Left lung (tissue), 10 donors: ENCODE results near the gene HDAC10. TPM values are rescaled to one million over a fixed set of nuclear protein-coding genes. Genes with fewer than 3 reads are reported as not detected.

Experiments
- ATAC-seq: fragments of 200-7000 bp; cut with Tn5 transposase; one replicate; pipeline ENCODE4 v1.9.1; 2020; ENCODE audit warnings: moderate library complexity
- DNase-seq, 4 donors: peaks; one replicate each; pipeline ENCODE4 v3.0.0-alpha.2; 2013 to 2020
- H3K27ac ChIP-seq, 2 donors: fragments of 200-600 bp; sonication (generic) in 1 of 2; one replicate each; pipeline versions ENCODE4 v1.5.0 to v1.8.0; 2020 to 2021
- H3K27me3 ChIP-seq, 2 donors: fragments of 200-600 bp; sonication (generic) in 1 of 2; one replicate each; pipeline versions ENCODE4 v1.5.0 to v1.8.0; 2020 to 2021
- H3K36me3 ChIP-seq, 2 donors: fragments of 200-600 bp; sonication (generic) in 1 of 2; one replicate each; pipeline versions ENCODE4 v1.5.0 to v1.8.0; 2020 to 2021
- H3K4me1 ChIP-seq, 2 donors: fragments of 200-600 bp; one replicate each; pipeline ENCODE4 v1.8.0; 2021
- H3K4me3 ChIP-seq, 2 donors: fragments of 200-600 bp; sonication (generic) in 1 of 2; one replicate each; pipeline versions ENCODE4 v1.5.0 to v1.8.0; 2020 to 2021; ENCODE audit warnings: mild to moderate bottlenecking in 1 of 2
- H3K9me3 ChIP-seq, 2 donors: fragments of 200-600 bp; sonication (generic) in 1 of 2; one replicate each; pipeline versions ENCODE4 v1.5.0 to v1.8.0; 2020 to 2021
- intact Hi-C, 2 donors: fragments of 100-400 bp; cut with DNase I; formaldehyde crosslinking; loops; one replicate each; pipeline versions ENCODE4 v1.11.2 to v1.14.2; 2022
- polyA plus RNA-seq, 6 donors: library from polyadenylated mRNA; unstranded; fragments of 120-200 nt; gene quantifications; one replicate each; pipeline ENCODE4 v1.2.1, GENCODE V29; 2013; ENCODE audit not compliant: insufficient read length in 6 of 6
- total RNA-seq, 2 donors: library from RNA; stranded (reverse); fragmentation: NEBNext Ultra II Directional; extraction: Animal tissue kit (Norgen Biotek cat#: 25700); gene quantifications; one replicate each; pipeline ENCODE4 v1.2.1, GENCODE V29; 2021
- TF ChIP-seq, protein P1 (sequence below), 2 donors: fragments of 200-600 bp; sonication (generic) in 1 of 2; IDR thresholded peaks; one replicate each; pipeline versions ENCODE4 v1.5.0 to v1.8.0; 2021; ENCODE audit warnings: antibody characterized with exemption in 2 of 2
- donor health status: DM: no; HTN: yes; CAD: no.
- donor health status: DM: no; HTN: no; CAD: no.

Gene HDAC10
- total and polyA plus RNA-seq, 8 donors, result 23.9 to 42.2 (median 36.7) TPM

DNA sequence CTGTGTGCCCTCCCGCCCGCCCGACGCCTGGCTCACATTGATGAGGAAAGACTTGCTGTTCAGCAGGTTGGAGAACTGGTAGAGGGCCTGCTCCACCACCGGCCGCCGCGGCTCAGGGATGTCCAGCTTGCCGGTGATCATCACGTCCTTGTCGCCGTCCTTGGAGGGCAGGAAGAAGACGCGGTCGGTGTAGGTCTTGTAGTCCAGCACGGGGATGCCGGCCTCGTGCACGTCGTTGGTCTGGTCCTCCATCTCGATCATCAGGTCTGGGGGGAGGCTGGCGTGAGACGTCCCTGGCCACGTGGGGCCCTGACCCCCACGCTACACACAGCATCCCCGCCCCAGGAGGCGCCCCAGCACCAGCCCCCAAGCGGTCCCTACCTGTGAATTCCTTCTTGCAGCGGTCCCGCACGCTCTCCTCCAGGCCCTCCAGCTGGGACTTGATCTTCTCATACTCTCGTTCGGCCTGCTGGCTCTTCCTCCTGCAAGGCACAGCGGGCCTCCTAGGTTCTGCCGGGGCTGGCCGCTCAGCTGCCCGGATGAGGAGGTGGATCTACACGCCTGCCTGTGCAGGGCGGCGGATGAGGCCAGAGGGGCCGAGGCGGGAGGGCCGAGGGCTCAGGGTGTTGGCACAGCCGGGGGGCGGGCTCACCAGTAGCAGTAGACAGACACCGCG is 29.8 kb upstream of the HDAC10 start:
- H3K4me3 ChIP-seq, result no peak overlapping the region
- ATAC-seq (no peak), DNase-seq (no peak)
- H3K36me3 ChIP-seq, result peaks cover 11 to 95% of the 10 kb centered on the region in 2 donors
- no peak overlapping the region for H3K27ac ChIP-seq
- no peaks in the 10 kb centered on the region for H3K9me3 ChIP-seq
- intact Hi-C loops, result no loop called here
- no peaks in the 10 kb centered on the region for H3K27me3 ChIP-seq
- TF ChIP-seq, protein P1, sequence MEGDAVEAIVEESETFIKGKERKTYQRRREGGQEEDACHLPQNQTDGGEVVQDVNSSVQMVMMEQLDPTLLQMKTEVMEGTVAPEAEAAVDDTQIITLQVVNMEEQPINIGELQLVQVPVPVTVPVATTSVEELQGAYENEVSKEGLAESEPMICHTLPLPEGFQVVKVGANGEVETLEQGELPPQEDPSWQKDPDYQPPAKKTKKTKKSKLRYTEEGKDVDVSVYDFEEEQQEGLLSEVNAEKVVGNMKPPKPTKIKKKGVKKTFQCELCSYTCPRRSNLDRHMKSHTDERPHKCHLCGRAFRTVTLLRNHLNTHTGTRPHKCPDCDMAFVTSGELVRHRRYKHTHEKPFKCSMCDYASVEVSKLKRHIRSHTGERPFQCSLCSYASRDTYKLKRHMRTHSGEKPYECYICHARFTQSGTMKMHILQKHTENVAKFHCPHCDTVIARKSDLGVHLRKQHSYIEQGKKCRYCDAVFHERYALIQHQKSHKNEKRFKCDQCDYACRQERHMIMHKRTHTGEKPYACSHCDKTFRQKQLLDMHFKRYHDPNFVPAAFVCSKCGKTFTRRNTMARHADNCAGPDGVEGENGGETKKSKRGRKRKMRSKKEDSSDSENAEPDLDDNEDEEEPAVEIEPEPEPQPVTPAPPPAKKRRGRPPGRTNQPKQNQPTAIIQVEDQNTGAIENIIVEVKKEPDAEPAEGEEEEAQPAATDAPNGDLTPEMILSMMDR (IDR thresholded peaks at IDR 0.05), result no peak
- H3K4me1 ChIP-seq, result no peaks in the 10 kb centered on the region

DNA sequence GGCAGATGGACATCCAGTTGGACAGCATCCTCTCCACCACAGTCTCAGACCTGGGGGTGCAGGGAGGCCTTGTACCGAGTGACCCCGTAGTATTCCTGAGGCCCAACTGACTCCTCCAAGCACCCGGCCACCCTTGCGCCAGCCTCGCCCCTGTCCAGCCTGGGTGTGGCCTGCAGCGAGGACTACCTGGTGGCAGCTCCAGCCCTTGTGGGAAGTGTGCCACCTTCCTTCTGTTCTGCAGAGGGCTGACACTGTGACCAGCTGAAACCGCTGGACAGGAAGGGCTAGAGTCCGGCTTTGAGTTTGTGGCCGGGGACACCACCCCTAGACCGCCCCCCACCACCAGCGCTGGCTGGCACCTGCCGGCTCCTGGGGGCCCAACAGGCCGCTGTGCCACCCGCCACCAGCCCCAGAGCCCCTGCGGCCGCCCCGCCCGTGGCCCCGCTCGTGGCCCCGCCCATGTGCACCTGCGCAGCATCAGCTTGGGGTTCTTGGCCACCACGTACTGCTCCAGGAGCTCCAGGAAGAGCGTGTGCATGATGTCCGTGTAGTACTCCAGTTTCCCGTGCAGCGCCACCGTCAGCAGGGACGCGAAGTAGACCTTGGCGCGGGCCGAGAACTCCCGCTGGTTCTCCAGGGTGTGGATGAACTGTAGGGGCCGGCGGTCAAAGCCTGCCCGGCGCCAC is 29.1 kb upstream of the HDAC10 start:
- Histone ChIP-seq H3K9me3 (no peaks in the 10 kb centered on the region), H3K27me3 (no peaks in the 10 kb centered on the region), H3K4me3 (no peak overlapping the region), H3K36me3 (peaks cover 11 to 98% of the 10 kb centered on the region in 2 donors), H3K4me1 (no peaks in the 10 kb centered on the region), H3K27ac (no peak overlapping the region)
- intact Hi-C loops, result no loop called here
- DNase-seq (no peak), ATAC-seq (no peak)
- TF ChIP-seq, protein P1 (IDR thresholded peaks at IDR 0.05), result no peak

DNA sequence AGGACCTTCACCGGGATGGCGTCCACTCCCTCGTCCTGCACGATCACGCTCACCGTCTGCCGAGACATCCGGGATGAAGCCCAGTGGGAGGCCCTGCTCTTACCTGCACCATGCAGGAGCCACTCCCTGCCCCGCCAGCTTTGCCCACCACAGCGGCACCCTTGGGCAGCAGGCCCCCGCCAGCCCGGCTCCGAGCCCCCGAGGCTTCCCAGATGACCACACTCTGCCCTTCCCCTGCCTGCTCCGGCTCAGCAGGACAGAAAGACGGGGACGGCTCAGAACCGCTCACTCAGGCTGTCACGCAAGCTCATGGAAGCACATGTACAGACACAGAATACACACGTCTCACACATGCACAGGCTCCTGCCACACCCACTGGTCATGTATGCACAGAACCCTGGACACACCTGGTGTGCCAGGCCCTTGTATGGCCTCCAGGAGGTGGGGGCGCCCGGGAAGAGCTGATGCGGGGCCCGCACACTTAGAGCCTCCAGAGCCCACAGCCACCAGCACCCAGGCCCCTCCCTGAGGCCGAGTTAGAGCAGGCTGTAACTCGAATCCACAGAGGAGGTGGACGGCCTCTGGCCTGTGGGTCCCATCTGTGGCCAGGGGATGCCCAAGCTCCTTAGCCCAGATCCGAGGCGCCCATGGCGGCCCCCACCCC is 28.0 kb upstream of the HDAC10 start:
- DNase-seq (no peak), ATAC-seq (no peak)
- peaks cover 11 to 95% of the 10 kb centered on the region in 2 donors for H3K36me3 ChIP-seq
- H3K27ac ChIP-seq, result no peak overlapping the region
- no peaks in the 10 kb centered on the region for H3K9me3 ChIP-seq
- no peaks in the 10 kb centered on the region for H3K27me3 ChIP-seq
- TF ChIP-seq, protein P1 (IDR thresholded peaks at IDR 0.05), result no peak
- intact Hi-C loops, result loop anchor here (10.0 kb wide), 1 partner anchor 46 kb away; the partner anchor contains the start of gene DENND6B (in 2 of the 2)
- H3K4me3 ChIP-seq, result no peak overlapping the region
- H3K4me1 ChIP-seq, result no peaks in the 10 kb centered on the region

GRCh38 chr22:50278461-50278860 is 27.4 kb upstream of the HDAC10 start:
- Histone ChIP-seq H3K27ac (no peak overlapping the region), H3K9me3 (no peaks in the 10 kb centered on the region), H3K4me3 (no peak overlapping the region), H3K4me1 (no peaks in the 10 kb centered on the region), H3K27me3 (no peaks in the 10 kb centered on the region), H3K36me3 (peaks cover 11 to 93% of the 10 kb centered on the region in 2 donors)
- TF ChIP-seq, protein P1 (IDR thresholded peaks at IDR 0.05), result no peak
- intact Hi-C loops, result loop anchor here (10.0 kb wide), 1 partner anchor 46 kb away; the partner anchor contains the start of gene DENND6B (in 2 of the 2)
- ATAC-seq (no peak), DNase-seq (no peak)

DNA sequence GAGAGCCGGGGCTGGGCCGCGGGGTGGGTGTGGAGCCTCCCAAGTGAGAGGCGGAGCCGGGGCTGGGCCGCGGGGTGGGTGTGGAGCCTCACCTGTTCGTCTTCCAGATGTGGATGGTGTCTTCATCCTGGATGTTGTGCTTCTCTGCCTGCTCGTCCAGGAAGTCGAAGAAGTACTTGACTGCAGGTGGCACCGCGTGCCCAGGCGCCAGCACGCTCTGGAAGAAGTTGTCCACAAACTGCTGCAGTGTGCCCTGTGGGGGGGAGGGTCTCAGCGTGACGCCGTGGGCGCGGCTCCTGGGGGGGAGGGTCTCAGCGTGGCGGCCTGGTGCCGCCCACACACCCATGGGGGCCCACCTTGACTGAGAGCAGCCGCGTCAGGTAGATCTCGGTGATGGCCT is 26.7 kb upstream of the HDAC10 start:
- H3K36me3 ChIP-seq, result peaks cover 11 to 86% of the 10 kb centered on the region in 2 donors
- H3K27ac ChIP-seq, result no peak overlapping the region
- H3K4me1 ChIP-seq, result no peaks in the 10 kb centered on the region
- H3K27me3 ChIP-seq, result peaks cover 0 to 1% of the 10 kb centered on the region in 2 donors
- no peak overlapping the region for H3K4me3 ChIP-seq
- TF ChIP-seq, protein P1 (IDR thresholded peaks at IDR 0.05), result no peak
- intact Hi-C loops, result loop anchor here (10.0 kb wide), 1 partner anchor 47 kb away; the partner anchor contains the start of gene DENND6B (in 2 of the 2)
- no peaks in the 10 kb centered on the region for H3K9me3 ChIP-seq
- DNase-seq (no peak), ATAC-seq (no peak)
